ENCODE data around the gene BEST3. TPM values are rescaled to one million over a fixed set of nuclear protein-coding genes. Genes with fewer than 3 reads are reported as not detected.

BEST3 gene
- total RNA-seq, 1 experiment from 2014 or later, result not detected

GRCh38 chr12:69644511-69644910 is 54.6 kb downstream of the BEST3 start (continued):
- TF ChIP-seq ZNF121 (CRISPR knock-in tag; IDR thresholded peaks at IDR 0.05) (no peak), CDX4 (CRISPR knock-in tag; IDR thresholded peaks at IDR 0.05; ENCODE audit: borderline replicate concordance) (no peak), GABPB1 (CRISPR knock-in tag; IDR thresholded peaks at IDR 0.05) (no peak), HMGXB4 (CRISPR knock-in tag; IDR thresholded peaks at IDR 0.05) (no peak), ZNF423 (CRISPR knock-in tag; IDR thresholded peaks at IDR 0.05) (no peak), PREB (CRISPR knock-in tag; IDR thresholded peaks at IDR 0.05; ENCODE audit: borderline replicate concordance) (no peak), ZNF425 (CRISPR knock-in tag; conservative IDR thresholded peaks at IDR 0.05) (no peak), ZNF138 (CRISPR knock-in tag; conservative IDR thresholded peaks at IDR 0.05) (no peak)

- CTCF ChIA-PET, result interaction anchor here (1.1 kb wide), 1 partner anchor 13 kb away, joined by 3 read pairs; no protein-coding TSS in a partner anchor
- Mint-ChIP-seq H3K36me3 (no peaks in the 10 kb centered on the region), H3K27ac (no peak overlapping the region), H3K4me3 (no peak overlapping the region), H3K9me3 (no peaks in the 10 kb centered on the region), H3K4me1 (no peaks in the 10 kb centered on the region), H3K27me3 (ENCODE audit: low read depth) (peaks cover 3% of the 10 kb centered on the region; the same call in 1 of the 2 replicates)
- no peak for DNase-seq (ENCODE audit: low spot score)
- POLR2A ChIA-PET, result no interaction called here
- ATAC-seq, result no peak
- TF ChIP-seq EMX1 (CRISPR knock-in tag; IDR thresholded peaks at IDR 0.05) (no peak), HMGA2 (CRISPR knock-in tag; IDR thresholded peaks at IDR 0.05) (no peak), SP1 (CRISPR knock-in tag; conservative IDR thresholded peaks at IDR 0.05) (no peak), ZBTB43 (CRISPR knock-in tag; IDR thresholded peaks at IDR 0.05) (no peak), ZNF425 (CRISPR knock-in tag; conservative IDR thresholded peaks at IDR 0.05) (no peak), NFYB (CRISPR knock-in tag; conservative IDR thresholded peaks at IDR 0.05; ENCODE audit: low read depth) (no peak), PRRX2 (CRISPR knock-in tag; IDR thresholded peaks at IDR 0.05) (no peak), HMGXB4 (CRISPR knock-in tag; IDR thresholded peaks at IDR 0.05) (no peak), ARID4B (CRISPR knock-in tag; IDR thresholded peaks at IDR 0.05; ENCODE audit: borderline replicate concordance) (no peak), GRHL2 (CRISPR knock-in tag; IDR thresholded peaks at IDR 0.05; ENCODE audit: insufficient replicate concordance, severe bottlenecking) (no peak), MLX (CRISPR knock-in tag; IDR thresholded peaks at IDR 0.05) (no peak), ZNF232 (CRISPR knock-in tag; IDR thresholded peaks at IDR 0.05) (no peak), ZNF263 (CRISPR knock-in tag; IDR thresholded peaks at IDR 0.05; ENCODE audit: low read depth) (no peak), NR1H2 (CRISPR knock-in tag; IDR thresholded peaks at IDR 0.05) (no peak)
Measured at GRCh38 chr12:69642531-69642930, 56.6 kb downstream of the BEST3 start.

Data from WTC11 (cell line).